GM13977 (cell line): ENCODE results near the gene UNC119B.

Experiments used
- DNase-seq: peaks from one replicate; pipeline ENCODE4 v3.0.0; 2012; ENCODE audit warnings: low spot score
- in situ Hi-C: fragments of 300-500 bp; cut with MboI; formaldehyde crosslinking; loops from one replicate; pipeline ENCODE4 v1.12.0; 2022; ENCODE audit warnings: low sequenced_read_pairs, low pct_unique_long_range_greater_than_20kb, mixed read lengths, inconsistent platforms; ENCODE audit not compliant: unreplicated experiment
- TF ChIP-seq, protein P1 (sequence below): IDR thresholded peaks from 2 replicates; pipeline ENCODE4 v1.5.1; 2012; ENCODE audit warnings: mild to moderate bottlenecking, control low read depth; ENCODE audit not compliant: insufficient read depth; ENCODE audit errors: extremely low read depth, missing control alignments

The UNC119B gene

DNA sequence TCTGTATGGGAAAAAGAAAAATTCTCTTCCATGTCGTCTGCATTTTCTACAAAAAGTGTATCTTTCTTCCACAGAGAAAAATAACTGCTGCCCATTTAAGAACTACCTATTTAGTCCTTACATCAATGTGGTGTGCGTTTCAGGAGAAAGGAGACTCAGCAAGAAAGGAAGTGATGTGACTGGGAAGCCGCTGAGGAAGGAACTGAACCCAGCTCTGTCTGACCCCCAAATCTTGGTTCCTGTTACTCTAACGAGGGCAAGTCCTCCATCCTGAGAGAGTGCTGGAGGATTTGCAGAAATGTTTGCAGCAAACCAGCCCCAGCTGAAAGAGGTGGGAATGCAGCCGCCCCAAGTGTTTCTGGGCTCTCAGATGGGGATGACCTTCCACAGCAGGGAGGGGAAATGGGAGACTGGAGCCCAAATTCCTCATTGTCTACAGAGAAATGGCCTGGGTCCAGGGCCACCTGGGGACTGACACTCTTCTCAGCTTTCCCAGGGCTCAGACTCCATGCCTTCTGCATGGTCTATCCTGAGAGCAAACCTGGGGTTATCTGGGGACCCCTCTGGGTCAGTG is 30.0 kb upstream of the UNC119B start:
- no peak for DNase-seq
- in situ Hi-C loops, result no loop called here
- TF ChIP-seq, protein P1, sequence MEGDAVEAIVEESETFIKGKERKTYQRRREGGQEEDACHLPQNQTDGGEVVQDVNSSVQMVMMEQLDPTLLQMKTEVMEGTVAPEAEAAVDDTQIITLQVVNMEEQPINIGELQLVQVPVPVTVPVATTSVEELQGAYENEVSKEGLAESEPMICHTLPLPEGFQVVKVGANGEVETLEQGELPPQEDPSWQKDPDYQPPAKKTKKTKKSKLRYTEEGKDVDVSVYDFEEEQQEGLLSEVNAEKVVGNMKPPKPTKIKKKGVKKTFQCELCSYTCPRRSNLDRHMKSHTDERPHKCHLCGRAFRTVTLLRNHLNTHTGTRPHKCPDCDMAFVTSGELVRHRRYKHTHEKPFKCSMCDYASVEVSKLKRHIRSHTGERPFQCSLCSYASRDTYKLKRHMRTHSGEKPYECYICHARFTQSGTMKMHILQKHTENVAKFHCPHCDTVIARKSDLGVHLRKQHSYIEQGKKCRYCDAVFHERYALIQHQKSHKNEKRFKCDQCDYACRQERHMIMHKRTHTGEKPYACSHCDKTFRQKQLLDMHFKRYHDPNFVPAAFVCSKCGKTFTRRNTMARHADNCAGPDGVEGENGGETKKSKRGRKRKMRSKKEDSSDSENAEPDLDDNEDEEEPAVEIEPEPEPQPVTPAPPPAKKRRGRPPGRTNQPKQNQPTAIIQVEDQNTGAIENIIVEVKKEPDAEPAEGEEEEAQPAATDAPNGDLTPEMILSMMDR, result no peak

DNA sequence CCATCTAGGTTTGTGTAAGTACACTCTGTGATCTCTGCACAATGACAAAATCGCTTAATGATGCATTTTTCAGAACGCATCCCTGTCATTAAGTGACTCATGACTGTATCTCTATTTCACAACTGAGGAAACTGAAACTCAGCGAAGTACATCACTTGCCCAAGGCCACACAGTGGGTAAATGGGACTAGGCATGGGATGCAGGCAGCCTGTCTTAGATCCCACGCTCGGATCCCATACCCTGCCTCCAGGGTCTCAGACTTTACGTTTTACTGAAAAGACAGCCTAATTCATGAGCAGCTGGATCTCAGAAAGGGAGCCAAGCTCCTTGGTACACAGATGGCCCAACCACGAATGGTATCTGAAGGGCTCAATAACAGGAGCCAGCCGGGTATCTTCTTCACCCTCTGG is 25.7 kb upstream of the UNC119B start:
- TF ChIP-seq, protein P1, result no peak
- in situ Hi-C loops, result no loop called here

DNA sequence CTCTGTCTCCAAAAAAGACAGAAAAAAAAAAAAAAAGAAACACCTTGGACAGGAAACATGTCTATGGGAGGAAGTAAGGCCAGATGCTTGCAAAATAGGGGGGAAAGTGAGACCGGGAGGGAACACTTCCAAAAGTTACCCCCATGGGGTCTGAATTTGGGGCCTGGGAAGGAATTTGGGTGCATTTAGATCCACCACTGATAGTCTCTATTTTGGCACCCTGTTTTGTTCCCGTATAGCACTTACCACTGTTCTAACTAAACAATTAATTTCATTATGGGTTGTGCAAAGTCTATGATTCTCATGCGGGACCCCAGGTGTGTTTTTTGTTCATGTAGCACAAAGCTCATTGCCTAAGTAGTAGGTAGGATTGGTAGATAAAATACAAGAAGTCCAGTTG is 24.7 kb upstream of the UNC119B start:
- in situ Hi-C loops, result no loop called here
- DNase-seq, result no peak
- TF ChIP-seq, protein P1, result no peak

More for the DNA sequence above, 25.7 kb upstream of the UNC119B start:
- no peak for DNase-seq

DNA sequence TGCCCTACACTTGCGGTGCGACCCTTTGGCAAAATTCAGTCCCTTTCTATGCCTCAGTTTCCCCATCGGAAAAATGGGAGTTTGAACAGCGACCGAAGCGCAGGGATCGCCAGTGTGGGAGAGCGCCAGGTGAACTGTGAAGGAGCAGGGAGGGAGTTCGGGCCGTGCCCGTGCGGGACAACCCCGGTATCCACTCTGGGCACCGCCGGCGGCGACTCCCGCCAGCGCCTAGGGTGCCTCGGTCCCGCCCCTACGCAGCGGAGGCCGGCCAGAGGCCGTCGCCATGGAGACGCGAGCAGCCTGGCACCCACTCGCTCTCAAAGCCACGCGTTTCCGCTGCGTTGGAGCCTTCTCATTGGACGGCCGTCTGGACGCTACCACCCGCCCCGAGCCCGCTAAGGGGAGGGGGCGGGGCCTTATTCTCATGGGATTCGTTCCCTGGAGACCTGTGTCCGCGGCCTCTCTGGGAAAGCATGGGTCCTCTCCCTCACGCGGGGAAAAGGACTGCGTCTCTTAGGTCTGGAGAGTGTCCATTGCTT is 24.0 kb upstream of the UNC119B start:
- in situ Hi-C loops, result no loop called here
- TF ChIP-seq, protein P1, result no peak
- peak; percentile 93 for DNase-seq

DNA sequence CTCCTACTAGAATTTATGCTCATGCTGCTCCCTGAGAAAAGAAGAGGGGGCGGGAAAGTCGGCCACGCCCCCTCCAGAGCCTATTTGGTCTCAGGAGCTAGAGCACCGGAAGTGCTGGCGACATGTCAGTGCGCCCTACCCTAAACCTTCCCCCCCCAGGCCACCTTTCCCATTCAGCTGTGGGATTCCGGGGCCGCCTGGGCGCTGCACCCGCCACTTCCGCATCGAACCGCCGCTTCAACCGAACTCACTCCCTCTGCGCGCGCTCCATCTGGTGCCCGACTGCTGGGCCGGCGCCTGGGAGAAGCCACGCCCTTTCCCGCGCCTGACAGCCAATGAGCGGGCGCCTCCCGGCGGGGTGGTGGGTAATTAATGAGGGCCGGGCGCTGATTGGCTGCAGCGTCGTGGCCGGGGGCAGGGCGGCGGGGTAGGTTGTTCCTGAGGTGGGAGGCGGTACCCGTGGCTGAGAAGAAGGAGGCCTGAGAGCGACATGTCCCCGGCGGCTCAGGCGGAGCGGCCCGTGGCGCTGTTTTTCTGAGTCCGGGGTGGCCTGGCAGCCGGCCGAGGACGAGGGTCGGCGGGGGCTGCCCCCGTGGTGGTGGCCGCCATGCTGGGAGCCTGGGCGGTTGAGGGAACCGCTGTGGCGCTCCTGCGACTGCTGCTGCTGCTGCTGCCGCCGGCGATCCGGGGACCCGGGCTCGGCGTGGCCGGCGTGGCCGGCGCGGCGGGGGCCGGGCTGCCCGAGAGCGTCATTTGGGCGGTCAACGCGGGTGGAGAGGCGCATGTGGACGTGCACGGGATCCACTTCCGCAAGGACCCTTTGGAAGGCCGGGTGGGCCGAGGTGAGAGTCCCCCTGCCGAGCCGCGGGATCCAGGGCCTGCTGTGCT is 23.3 kb upstream of the UNC119B start, which contains the start of gene MLEC:
Gene MLEC (plus strand): TSS at position 460 of the 888 bp plus-strand sequence. CDS start 148 bp downstream, at position 608.
- TF ChIP-seq, protein P1, result peak; percentile 69
- in situ Hi-C loops, result no loop called here
- peak; percentile 99 for DNase-seq

DNA sequence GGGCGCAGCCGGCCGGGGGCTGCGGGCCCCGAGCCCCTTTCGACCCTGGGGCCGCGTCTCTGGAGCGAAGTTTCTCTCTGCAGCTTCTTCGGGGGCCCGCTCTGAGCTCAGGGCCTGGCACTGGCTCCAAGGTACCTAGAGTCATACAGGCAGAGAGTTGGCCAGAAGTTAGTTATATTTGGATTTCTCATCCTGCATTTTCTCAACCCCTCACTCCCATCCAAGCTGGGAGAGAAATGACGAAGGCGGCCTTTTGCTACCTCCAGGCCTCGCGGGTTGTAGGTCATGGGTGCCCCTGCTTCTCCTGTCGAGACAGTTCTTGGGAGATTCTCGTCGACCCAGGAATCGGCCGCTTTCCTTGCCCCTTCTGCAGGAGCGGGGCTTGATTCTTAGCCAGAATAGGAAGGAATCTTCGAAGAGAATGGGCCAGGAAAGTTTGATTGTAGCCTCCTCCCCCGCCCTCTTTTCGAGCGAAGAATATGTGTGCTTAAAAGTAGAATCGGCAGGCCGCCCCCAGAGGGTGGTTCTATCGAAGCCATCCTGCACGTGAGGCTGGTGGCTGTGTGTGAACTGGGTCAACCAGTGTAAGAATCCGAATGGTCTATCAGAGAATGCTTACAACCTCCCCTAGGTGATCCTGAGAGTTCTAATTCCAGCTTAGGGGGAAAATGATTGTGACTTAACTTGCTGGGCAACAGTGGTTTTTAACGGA is 22.5 kb upstream of the UNC119B start:
- no peak for DNase-seq
- in situ Hi-C loops, result no loop called here
- TF ChIP-seq, protein P1, result no peak
